HUES6 (cell line): ENCODE results near the gene PRDM15.

Experiments used
- H3K27ac ChIP-seq: 2 replicates; pipeline ENCODE4 v1.7.0; 2013; ENCODE audit warnings: low read depth, mild to moderate bottlenecking, low read length, inconsistent platforms
- H3K27me3 ChIP-seq: 2 replicates; pipeline ENCODE4 v1.6.1; 2013; ENCODE audit warnings: low read length; ENCODE audit not compliant: control insufficient read depth, insufficient read depth
- H3K36me3 ChIP-seq: 2 replicates; pipeline ENCODE4 v1.6.1; 2013; ENCODE audit warnings: low read length; ENCODE audit not compliant: control insufficient read depth, insufficient read depth
- H3K4me1 ChIP-seq: 2 replicates; pipeline ENCODE4 v1.6.1; 2013; ENCODE audit warnings: low read length; ENCODE audit not compliant: control insufficient read depth, insufficient read depth
- H3K4me3 ChIP-seq: 2 replicates; pipeline ENCODE4 v1.5.1; 2013; ENCODE audit warnings: low read depth, low read length
- H3K9ac ChIP-seq: one replicate; pipeline ENCODE4 v1.6.1; 2013; ENCODE audit warnings: mild to moderate bottlenecking, low read length
- H3K9me3 ChIP-seq: 2 replicates; pipeline ENCODE4 v1.6.1; 2013; ENCODE audit warnings: low read depth, low read length; ENCODE audit not compliant: control insufficient read depth, insufficient read depth

The PRDM15 gene

DNA sequence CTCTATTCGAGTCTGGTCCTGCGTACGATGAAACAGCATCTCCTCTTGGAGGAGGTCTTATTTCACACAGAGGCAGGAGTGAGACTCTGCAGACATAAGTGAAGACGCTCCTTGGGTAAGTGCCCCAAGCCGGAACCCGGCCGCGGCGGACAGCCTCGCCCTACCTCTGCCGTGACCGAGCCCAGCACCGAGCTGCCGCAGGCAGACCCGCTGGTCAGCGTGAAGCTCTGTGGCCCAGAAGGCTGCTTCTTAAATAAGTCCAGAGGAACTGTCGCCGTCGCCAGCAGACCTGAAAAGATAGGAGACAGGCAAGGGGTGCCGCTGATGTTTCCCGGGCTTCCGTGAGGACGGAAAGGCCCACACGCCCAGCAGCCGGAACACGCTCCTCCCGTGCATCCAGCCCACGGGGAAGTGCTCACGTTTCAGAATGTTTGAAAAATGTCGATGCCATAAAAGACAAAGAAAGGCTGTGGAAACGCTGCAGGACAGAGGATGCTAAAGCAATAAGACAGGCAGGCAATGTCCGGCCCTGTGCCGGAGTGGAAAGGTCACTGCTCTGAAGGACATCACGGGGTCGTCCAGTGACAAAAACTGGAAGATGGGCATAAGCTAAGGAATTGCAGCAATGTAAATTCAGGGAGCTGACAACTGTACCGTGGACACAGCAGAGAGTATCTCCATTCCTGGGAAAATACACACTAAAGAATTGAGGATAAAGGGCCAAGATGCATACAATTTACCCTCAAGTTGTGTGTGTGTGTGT lies 28.5 kb upstream of the PRDM15 start:
- Histone ChIP-seq H3K9ac (no peak overlapping the region), H3K36me3 (peaks cover 10% of the 10 kb centered on the region), H3K4me1 (no peaks in the 10 kb centered on the region)

DNA sequence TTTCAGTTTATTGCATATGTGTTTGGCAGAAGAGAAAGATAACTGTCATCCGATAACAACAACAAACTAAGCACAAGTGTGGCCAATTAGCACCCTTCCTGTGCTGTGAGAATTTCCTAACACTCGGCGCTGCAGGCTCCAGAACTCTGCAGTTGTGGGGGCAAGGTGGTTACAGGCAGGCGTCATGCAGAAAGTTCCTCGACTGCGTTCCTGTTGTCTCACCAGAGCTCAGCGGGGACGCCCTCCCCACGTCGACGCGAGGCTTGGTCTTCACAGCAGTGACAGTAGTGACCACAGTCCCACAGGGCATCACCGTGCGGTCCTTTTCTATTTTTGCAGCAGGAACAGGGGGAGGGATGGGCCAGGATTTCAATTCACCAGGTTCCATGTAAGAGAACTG lies 27.6 kb upstream of the PRDM15 start:
- H3K9ac ChIP-seq: no peak overlapping the region
- H3K9me3 ChIP-seq: no peaks in the 10 kb centered on the region
- no peaks in the 10 kb centered on the region for H3K27me3 ChIP-seq
- peaks cover 7% of the 10 kb centered on the region for H3K36me3 ChIP-seq
- no peak overlapping the region for H3K27ac ChIP-seq
- H3K4me1 ChIP-seq: no peaks in the 10 kb centered on the region
- no peak overlapping the region for H3K4me3 ChIP-seq

More for the DNA sequence above, 28.5 kb upstream of the PRDM15 start:
- Histone ChIP-seq H3K27ac (no peak overlapping the region), H3K27me3 (no peaks in the 10 kb centered on the region), H3K9me3 (no peaks in the 10 kb centered on the region), H3K4me3 (no peak overlapping the region)

DNA sequence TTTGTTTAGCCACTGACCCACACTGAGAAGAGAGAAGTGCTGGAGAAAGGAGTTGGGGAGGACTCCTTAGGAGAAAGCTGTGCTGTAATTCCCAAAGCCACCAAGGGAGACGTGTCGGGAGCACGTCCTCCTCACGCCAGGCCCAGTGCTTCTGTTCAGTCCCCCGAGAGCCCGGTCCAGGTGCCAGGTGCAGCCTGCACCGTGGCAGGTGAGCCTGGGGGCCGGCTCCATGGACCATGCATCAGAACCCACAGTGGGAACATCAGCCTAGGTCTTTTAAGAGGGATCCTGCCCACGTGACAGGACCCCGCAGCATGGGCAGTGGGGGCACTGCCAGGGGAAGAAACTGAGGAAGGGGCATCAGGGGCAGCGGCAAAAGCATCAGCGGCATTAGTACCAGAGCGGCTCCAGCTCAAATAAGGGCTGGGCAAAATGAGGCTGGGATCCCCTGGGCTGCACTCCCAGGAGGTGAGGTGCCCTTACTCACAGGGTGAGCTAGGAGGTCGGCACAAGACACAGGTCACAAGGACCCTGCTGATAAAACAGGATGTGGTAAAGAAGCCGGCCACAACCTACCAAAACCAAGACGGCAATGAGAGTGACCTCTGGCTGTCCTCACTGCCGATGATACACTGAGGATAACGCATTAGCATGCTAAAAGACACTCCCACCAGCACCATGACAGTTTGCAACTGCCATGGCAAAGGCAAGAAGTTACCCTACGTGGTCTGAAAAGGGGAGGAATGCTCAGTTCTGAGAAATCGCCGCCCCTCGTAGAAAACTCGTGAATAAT lies 24.6 kb upstream of the PRDM15 start:
- no peaks in the 10 kb centered on the region for H3K9me3 ChIP-seq
- H3K9ac ChIP-seq: no peak overlapping the region
- no peaks in the 10 kb centered on the region; the same call in 1 of the 2 replicates for H3K4me1 ChIP-seq
- peaks cover 13% of the 10 kb centered on the region for H3K36me3 ChIP-seq
- no peak overlapping the region for H3K4me3 ChIP-seq
- H3K27ac ChIP-seq: no peak overlapping the region
- no peaks in the 10 kb centered on the region for H3K27me3 ChIP-seq

DNA sequence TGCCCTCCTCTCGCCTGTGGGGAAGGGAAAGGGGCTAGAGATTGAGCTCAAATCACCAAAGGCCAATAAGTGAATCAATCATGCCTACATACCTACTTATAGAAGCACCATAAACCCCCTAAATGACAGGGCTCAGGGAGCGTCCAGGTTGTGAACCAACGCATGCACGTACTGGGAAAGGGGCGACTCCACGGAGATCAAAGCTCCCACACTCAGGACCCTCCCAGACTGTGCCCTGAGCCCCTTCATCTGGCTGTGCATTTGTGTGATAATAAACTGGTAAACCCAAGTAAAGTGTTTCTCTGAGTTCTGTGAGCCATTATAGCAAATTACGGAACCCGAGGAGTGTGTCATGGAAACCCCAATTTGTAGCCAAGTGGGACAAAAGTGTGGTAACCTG lies 23.8 kb upstream of the PRDM15 start:
- Histone ChIP-seq H3K4me1 (peaks cover 4% of the 10 kb centered on the region), H3K27ac (no peak overlapping the region), H3K4me3 (no peak overlapping the region), H3K9ac (no peak overlapping the region), H3K36me3 (peaks cover 13% of the 10 kb centered on the region), H3K27me3 (no peaks in the 10 kb centered on the region), H3K9me3 (no peaks in the 10 kb centered on the region)

DNA sequence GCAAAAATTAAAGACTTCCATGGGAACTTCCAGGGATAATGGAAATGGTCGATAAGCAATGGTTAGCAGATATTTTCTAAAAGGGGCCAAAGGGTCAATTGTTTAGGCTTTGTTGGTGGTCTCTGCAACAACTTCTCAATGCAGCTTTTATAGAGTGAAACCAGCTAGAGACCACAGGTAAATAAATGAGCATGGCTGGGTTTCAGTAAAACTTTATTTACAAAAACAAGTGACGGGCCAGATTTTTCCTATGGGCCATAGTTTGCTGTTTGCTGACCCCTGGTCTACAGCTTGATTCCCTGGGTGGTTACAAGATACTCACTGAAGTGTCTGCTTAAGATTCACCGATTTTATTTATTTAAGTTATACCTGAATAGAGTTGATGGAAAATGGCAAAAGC lies 22.6 kb upstream of the PRDM15 start:
- H3K27me3 ChIP-seq: no peaks in the 10 kb centered on the region
- H3K4me1 ChIP-seq: peaks cover 15% of the 10 kb centered on the region
- no peak overlapping the region for H3K4me3 ChIP-seq
- no peak overlapping the region for H3K9ac ChIP-seq
- no peak overlapping the region for H3K27ac ChIP-seq
- H3K9me3 ChIP-seq: no peaks in the 10 kb centered on the region
- peaks cover 6% of the 10 kb centered on the region; the same call in 1 of the 2 replicates for H3K36me3 ChIP-seq

DNA sequence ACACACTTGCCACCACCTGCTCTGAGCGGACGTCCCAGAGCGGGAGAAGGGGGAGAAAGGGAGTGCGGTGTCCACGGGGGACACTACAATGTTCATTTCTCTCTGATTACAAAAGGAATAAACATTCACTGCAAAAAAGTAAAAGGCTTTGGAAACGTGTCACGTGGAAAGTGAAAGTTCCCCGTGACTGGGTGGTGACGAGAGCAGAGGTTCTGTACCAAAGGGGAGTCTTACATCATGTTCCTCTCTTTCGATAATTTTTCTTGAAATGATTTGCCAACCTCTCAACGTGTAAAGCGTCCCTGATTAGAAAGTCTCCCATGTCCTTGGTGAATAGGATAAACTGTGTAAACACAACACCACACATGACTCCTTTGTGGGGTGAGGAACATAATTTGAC lies 22.0 kb upstream of the PRDM15 start:
- Histone ChIP-seq H3K27ac (no peak overlapping the region), H3K36me3 (peaks cover 6% of the 10 kb centered on the region; the same call in 1 of the 2 replicates), H3K4me1 (peaks cover 21% of the 10 kb centered on the region), H3K4me3 (no peak overlapping the region), H3K9ac (no peak overlapping the region), H3K27me3 (no peaks in the 10 kb centered on the region), H3K9me3 (no peaks in the 10 kb centered on the region)

DNA sequence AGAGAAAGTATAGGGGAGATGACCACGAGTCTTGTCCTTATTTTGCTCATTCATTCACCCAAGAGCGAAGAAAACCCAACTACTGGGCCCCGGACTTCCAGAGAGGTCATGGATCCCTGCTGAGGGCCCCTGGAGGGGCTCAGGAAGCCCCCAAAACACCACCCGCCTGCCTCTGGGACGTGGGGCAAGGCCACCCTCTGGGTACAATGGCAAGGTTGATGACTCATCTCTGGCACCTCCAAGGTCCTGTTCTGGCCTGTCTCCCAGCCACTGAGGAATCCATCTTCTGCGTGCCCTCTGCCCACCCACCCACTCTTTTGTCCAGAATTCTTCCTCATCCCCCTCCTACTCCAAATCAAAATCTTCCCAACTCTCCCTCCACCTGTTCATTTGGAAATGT lies 21.3 kb upstream of the PRDM15 start:
- Histone ChIP-seq H3K4me1 (peaks cover 26% of the 10 kb centered on the region), H3K9me3 (no peaks in the 10 kb centered on the region), H3K9ac (no peak overlapping the region)

DNA sequence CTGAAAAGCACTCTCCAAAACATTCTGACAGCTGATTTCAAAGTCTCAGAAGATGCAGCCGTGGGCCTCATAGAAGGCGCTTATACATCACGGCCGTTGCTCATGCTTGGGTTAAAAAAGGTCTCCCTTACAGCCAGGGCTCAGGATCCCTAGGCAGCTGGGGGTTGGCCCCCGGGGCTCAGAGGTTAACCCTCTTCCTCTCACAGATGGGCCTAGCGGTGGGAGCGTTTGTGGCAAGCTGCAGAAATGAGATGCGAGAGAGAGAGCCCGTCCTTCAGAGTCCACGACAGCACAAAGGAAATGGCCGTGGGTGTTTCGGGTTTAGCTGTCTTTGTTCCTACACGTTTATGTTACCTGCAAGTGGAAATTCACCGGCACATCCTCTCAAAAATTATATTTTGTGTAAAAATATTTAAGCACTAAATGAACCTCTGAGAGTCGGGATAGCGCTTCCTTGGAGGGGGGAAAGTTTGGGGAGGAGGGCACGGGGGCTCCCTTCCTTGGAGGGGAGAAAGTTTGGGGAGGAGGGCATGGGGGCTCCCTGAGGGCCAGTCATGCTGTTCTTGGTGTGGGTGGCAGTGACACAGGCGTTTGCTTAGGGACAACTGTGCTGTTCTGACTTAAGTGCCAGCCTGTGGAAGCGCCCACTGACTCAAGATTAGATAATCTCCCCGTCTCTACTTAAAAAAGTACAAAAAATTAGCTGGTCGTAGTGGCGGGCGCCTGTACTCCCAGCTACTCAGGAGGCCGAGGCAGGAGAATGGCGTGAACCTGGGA lies 20.5 kb upstream of the PRDM15 start:
- no peak overlapping the region for H3K9ac ChIP-seq
- H3K9me3 ChIP-seq: no peaks in the 10 kb centered on the region
- no peak overlapping the region for H3K4me3 ChIP-seq
- H3K4me1 ChIP-seq: peaks cover 30% of the 10 kb centered on the region
- peaks cover 6% of the 10 kb centered on the region; the same call in 1 of the 2 replicates for H3K36me3 ChIP-seq
- H3K27me3 ChIP-seq: no peaks in the 10 kb centered on the region
- no peak overlapping the region for H3K27ac ChIP-seq

More for the DNA sequence above, 21.3 kb upstream of the PRDM15 start:
- Histone ChIP-seq H3K27me3 (no peaks in the 10 kb centered on the region), H3K4me3 (no peak overlapping the region), H3K27ac (no peak overlapping the region), H3K36me3 (peaks cover 6% of the 10 kb centered on the region; the same call in 1 of the 2 replicates)

DNA sequence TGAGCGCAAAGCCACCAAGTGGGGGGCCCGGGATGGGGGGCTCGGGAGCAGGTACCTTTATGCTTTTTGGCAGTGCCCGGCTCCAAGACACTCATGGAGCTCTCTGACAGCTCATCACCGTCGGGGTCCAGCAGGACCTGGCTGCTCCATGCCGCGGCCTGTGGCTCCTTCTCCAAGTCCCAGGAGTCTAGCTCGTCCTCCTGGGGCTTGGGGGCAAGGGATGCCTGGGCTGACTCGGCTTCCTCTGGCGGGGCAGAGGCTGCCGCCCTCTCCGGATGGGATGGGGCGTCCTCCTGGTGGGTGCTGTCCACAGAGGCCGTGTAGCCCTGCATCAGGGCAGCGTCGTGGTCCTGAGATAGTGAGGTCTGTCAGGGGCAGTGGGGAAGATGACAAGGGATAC lies 19.9 kb upstream of the PRDM15 start:
- Histone ChIP-seq H3K27me3 (no peaks in the 10 kb centered on the region), H3K4me1 (peaks cover 30% of the 10 kb centered on the region), H3K4me3 (no peak overlapping the region), H3K36me3 (peaks cover 6% of the 10 kb centered on the region; the same call in 1 of the 2 replicates), H3K9me3 (no peaks in the 10 kb centered on the region), H3K9ac (no peak overlapping the region), H3K27ac (no peak overlapping the region)

DNA sequence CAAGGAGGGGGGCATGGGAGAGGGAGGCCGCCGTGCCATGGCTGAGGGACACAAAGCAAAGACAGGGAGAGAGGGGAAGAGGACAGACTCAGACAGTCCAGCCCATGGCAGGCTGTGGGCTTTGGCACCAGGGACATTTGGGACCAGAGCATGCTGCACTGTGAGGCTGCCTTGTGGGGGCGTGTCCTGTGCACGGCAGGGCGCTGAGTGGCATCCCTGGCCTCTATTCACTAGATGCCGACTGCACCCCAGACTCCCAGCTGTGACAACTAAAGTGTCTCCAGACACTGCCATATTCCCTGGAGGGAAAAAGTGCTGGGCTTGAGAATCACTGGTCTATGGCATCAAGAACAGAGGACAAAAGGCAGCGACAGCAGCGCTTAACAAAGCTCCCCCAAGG lies 18.6 kb upstream of the PRDM15 start:
- no peak overlapping the region for H3K27ac ChIP-seq

More for the DNA sequence above, 18.6 kb upstream of the PRDM15 start:
- H3K9me3 ChIP-seq: no peaks in the 10 kb centered on the region
- no peak overlapping the region for H3K9ac ChIP-seq
- no peaks in the 10 kb centered on the region for H3K27me3 ChIP-seq
- H3K4me1 ChIP-seq: peaks cover 30% of the 10 kb centered on the region
- H3K36me3 ChIP-seq: peaks cover 6% of the 10 kb centered on the region; the same call in 1 of the 2 replicates
- H3K4me3 ChIP-seq: no peak overlapping the region
